GM18517 (cell line): ENCODE measurements around the gene GLT8D2.

ENCODE experiments used
- ATAC-seq: cut with Tn5 transposase; IDR thresholded peaks from one replicate; pipeline ENCODE4 v1.9.1; 2021; ENCODE audit warnings: mild to moderate bottlenecking, moderate library complexity; ENCODE audit not compliant: unreplicated experiment

The GLT8D2 gene, protein sequence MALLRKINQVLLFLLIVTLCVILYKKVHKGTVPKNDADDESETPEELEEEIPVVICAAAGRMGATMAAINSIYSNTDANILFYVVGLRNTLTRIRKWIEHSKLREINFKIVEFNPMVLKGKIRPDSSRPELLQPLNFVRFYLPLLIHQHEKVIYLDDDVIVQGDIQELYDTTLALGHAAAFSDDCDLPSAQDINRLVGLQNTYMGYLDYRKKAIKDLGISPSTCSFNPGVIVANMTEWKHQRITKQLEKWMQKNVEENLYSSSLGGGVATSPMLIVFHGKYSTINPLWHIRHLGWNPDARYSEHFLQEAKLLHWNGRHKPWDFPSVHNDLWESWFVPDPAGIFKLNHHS

DNA sequence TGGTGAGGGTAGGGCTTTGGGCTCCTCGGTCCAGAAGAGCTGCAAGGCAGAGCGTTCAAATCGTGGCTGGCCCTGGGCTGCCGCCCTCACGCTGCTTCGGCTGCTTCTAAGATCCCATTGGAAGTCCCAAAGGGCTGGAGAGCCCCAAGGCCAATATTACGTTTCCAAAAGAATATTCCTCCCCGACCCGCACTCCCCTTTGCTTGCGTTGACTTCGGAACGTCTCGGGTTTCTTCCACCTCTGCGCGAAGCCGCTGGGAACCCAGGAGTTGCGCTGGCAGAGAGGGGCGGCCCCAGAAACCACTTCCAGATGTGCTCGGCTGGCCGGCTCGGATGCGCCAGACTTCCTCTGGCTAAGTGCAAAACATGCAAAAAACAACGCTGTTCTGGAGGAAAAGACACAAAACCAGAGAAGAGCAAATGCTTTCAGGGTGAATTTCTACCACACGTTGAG, at the start of gene GLT8D2:
TSS of gene GLT8D2 (minus strand) at position 285 of the 454 bp plus-strand sequence. CDS start 30,539 bp downstream, outside the sequence.
- ATAC-seq: no peak

DNA sequence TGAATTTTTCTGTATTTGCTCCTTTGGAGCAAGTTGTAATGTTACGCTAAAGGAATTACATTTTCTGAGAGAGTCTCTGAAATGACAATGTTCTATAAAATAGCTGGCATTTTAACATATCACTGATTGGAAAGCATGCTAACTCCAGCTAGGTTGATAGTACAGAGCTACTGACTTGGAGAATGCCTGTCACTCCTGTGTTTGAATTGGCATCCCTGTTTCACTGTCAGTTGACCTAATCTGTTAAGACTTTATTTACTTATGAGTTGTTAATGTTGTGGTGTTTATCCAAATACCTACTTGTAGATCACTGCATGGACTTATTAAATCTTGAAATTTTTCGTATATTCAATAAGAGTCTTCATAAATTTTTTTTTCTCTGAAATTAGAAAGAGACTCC, 48.0 kb upstream of the GLT8D2 start:
- ATAC-seq: no peak

DNA sequence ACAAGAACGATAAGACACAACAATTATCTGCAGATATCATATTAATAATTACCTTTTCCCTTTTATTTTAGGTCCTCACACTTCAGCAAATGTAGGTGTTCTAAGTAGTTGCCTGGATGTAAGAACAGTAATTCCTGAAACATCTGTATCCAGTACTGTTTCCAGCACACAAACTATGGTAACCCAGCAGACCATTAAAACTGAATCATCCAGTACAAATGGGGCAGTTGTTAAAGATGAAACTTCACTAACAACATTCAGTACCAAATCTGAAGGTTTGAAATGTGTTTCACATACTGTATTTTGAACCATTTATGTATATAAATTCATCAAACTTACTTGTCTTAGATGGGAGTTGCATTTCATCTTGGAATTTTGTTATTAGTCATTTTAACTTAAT, 45.3 kb upstream of the GLT8D2 start:
- no peak for ATAC-seq

DNA sequence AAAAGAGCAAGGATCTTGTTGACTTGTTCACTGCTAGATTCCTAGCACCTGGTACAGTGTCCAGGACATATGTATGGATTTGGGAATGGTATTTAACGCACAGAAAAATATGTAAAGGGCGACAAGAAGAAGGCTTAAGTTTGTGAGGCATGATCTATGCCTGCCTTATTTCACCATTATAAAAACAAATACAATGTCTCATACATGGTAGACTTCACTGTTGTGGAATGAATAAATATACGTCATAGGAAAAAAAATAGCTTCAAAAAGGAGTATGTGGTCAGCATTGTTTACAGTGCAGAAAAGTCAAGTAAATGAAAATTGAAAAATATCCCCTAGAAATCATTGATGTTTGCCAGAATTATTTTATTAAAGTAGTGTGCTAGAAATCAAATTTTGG, 44.3 kb upstream of the GLT8D2 start:
- ATAC-seq: no peak

DNA sequence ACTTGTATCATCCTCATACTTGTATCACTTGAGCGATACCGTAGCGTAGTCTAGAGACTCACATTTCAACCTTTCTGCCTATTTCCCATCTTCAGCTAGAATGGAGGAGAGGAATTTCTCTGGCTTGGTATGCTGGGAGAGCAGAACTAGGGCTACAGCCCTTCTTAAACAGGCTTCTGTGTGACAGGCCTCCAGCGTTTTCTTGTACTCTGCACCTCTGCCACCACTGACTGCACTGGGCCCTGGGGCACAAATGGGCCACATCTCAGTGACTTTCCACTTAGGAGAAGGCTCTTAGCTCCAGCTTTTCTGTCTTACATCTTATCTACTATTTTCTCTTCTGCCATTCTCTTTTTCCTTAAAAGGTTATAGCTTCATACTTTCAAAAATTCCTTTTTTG, 41.1 kb upstream of the GLT8D2 start:
- ATAC-seq: no peak

DNA sequence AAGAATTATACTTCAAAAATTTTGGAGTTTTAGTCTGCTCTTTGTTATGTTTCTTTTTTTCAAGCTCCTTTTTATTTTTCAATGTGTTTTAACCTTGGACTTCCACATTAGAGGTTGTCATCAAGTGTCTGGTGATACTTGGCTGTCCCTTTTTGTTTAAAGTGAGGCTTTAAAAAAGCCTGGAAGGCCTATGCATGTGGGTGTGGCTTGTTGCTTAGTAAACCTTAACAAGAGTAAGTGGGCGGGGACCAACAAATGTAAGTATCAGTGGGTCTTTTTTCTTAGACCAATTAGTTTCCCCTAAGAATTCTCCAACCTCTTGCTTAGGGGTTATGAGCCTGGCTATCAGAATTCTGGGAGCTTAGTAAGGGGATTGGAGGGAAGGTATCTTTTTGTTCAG, 40.7 kb upstream of the GLT8D2 start:
- no peak for ATAC-seq

DNA sequence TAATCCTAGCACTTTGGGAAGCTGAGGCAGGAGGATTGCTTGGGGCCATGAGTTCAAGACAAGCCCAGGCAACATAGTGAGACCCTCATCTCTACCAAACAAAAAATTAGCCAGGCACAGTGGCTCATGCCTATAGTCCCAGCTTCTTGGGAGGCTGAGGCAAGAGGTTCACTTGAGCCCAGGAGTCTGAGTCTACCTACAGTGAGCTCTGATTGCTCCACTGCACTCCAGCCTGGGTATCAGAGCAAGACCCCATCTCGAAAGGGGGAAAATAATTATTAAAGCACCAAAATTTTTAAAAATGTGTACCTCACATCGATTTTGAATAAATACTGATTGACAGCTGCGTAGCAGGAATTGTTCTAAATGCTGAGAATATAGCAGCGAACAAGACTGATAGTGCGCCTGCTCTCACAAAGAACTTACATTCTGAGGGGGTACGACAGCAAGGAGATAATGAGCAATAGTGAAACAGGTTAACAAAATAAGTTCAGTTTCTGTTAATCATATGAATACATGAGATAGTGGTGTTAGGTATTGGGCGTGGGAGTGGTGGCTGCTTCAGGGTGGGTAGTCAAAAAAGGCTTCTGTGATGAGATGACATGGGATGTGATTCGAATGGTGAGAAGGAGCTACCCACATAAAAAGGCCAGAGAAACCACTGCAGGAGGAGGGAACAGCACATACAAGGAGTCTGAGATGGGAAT, 33.9 kb upstream of the GLT8D2 start:
- ATAC-seq: peak; percentile 92

DNA sequence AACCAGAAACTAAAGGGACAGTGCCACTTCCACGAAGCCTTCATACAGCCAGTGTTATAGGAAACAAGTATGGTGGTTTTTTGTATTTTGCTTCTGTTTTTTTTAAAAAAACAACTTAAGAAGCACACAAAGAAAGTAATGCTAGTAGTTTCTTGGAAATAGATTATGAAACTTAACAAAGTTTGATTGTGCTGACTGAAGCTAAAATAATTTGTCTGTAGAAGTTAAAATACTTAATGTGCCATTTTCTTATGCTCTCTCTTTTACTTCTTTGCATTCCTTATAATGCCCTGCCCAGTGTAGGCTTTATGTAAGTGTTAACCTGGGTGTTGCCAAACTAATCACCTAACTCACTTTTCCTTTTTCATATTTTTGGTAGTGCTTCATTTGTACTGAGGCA, 30.8 kb upstream of the GLT8D2 start:
- no peak for ATAC-seq

DNA sequence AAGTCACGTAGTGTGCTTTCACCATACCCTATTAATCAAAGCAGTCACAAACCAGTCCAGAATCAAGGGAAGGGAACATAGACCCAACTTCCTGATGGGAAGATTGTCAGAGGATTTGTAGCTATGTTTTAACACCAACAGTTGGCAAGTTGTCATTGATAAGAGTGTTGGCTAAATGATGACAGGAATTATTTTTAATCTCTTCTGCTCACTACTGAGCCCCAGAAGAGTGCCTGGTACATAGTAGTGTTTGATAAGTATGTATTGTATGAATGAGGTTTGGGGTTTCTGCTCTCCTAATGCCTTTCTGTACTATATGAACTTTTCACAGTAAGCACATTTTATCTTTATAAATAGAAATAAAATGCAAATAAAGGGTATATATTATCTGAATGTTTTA, 29.0 kb upstream of the GLT8D2 start:
- ATAC-seq: no peak

DNA sequence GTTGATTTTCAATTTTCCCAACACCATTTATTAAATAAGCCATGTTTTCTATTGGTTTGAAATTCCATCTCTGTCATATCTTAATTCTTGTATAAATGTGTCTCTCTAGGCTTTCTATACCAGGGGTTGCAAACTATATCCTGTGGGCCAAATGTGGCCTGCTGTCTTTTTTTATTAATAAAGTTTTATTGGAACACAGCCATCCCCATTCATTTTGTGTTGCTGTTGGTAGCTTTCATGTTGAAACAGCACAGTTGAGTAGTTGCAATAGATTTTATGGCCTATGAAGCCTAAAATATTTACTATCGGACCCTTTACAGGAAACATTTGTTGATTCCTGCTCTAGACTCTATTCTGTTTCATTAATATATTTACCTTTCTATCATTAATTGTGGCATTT, 23.7 kb upstream of the GLT8D2 start:
- no peak for ATAC-seq

DNA sequence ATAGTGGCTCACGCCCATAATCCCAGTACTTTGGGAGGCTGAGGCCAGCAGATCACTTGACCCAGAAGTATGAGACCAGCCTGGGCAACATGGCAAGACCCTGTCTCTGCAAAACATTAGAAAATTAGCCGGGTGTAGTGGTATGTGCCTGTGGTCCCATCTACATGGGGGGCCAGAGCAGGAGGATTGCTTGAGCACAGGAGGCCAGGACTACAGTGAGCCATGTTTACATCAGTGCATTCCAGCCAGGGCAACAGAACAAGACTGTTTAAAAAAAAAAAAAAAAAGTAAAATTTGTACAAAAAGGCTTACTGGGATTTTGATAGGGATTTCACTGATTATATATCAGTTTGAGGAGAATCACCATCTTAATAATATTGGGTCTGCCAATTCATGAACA, 22.1 kb upstream of the GLT8D2 start:
- no peak for ATAC-seq

DNA sequence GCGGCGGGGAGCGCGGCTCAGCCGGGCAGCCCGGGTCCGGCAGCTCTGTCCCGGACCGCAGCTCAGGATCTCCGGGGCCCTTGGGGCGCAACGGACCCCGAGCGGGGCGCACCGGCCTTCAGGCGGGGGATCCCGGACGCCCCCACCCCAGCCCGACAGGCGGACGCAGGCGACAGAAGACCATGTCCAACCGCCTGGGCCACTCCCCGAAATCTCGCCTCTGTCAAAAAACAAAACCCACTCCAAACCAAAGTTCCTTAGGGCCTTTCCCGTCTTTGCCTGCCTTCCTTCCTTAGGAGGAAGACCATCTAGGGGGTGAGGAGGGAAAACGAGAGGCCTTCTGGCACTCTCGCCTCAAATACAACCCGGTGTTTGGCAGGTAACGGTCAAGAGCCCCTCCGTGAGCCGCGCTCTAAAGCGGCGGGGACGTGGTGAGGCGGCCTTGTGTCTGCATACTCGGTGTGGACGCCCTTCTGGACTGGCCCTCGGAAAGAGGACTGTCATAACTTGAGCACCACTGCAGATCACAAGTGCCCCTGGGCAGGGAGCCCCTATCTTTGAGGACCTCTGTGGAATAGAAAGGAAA, 14.9 kb upstream of the GLT8D2 start:
- ATAC-seq: peak; percentile 28

DNA sequence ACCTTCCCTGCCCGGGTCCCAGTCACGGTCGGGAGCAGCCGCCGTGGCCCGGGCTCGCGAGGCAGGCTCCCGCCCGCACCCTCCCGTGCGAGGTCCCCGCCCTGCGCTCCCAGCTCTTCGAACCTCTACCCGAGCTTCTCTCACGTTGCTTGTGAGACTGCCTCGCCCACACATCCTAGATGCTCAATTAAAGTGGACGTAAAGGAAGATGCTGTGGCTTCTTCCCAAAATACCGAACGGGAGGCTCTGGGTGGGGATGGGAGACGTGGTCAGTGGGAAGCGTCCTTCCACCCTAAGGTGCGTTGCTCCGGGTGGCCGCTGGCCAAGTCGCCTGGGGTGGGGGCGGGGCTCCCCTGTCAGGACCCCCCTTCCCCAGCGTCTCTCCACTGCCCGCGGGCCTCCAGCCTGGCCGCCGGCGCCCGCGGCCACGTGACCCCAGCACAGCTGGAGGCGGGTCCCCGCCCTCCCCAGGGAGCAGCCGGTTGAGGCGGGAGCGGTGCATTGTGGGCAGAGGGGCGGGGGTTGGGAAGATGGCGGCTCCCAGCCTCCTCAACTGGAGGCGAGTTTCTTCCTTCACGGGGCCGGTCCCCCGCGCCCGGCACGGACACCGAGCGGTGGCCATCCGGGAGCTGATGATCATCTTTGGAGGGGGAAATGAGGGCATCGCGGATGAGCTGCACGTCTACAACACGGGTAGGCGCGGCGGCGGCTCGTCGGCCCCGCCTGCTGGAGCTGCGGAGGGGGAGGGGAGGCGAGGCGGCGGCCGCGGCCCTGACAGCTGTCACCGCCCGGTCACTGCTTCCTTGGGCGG, 14.2 kb upstream of the GLT8D2 start, which contains the start of gene HCFC2:
TSS of gene HCFC2 (plus strand) at position 501 of the 811 bp plus-strand sequence. CDS start at position 531, 30 bp downstream.
- peak; percentile 83 for ATAC-seq

DNA sequence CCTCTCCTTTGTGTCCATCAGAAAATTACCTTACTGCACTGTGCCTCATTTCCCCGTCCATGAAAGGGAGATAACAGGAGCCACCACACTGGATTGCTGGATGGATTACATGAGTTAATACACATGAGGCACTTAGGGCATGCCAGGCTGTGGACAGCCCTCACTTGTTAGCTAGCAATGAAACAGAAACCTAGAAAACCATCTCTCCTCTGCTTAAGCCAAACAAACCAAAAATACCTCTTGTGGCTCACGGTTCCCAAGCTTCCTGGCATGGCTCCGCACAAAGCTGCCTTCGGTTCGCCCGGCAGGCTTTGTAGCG, 13.7 kb upstream of the GLT8D2 start:
- peak; percentile 46 for ATAC-seq

DNA sequence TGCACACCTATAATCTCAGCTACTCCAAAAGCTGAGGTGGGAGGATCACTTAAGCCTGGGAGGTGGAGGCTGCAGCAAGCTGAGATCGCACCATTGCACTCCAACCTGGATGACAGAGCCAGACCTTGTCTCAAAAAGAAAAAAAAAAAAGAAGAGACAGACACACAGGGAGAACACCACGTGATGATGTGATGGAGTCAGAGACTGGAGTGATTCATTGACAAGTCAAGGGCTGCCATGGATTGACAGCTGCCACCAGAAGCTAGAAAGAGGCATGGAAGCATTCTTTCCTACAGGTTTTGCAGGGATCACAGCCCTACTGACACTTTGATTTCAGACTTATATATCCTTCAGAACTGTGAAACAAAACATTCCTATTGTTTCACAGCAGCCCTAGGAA, 10.8 kb upstream of the GLT8D2 start:
- ATAC-seq: no peak

DNA sequence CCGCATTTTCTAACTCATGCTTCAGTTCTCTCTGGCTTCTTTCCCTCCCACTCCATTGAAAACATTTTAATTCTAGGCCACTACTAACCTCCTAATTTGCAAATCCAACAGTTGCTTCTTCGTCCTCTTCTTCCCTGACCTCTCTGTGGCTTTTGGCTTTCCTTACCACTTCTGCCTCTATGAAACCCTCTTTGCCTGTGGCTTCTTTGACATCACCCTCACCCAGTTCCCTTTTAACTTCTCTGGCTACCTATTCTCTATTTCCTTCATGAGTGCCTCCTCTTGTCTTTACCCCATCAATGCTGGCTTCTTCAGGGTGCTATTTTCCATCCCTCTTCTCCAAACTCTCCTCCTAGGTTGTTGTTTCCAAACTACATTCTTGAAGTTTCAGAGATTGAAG, 10.0 kb upstream of the GLT8D2 start:
- no peak for ATAC-seq

DNA sequence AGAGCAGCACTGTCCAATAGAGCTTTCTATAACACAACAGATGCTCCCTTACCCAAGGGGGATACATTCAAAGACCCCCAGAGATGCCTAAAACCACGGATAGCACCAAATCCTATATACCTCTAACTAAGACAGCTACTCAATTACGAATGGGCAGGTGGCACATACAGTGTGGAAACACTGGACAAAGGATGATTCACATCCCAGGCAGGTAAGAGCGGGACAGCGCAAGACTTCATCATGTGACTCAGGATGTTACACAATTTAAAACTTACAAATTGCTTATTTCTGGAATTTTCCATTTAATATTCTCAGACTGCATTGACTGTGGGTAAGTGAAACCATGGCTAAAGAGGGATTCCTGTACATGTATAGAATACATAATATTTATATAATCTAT, 8.8 kb upstream of the GLT8D2 start:
- ATAC-seq: no peak

DNA sequence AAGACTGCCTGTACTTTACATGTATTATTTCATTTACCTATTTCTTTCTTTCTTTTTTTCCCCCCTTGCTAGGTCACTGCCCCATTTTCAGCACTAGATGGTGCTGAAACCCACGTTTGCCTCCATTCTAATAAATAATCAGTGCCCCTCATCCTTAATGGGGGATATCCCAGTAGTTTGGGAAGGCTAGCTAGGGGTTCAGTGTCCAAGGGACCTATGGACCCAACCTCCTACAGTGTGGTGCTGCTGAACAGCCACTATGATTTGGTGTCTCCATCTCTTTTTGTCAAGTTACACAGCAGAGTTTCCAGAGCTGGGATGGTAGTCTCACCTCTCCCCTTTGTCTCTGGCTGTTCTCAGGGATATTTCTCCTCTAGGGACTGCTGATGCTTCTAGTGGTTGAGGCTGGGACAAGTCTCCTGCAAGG, 7.8 kb upstream of the GLT8D2 start:
- ATAC-seq: no peak

DNA sequence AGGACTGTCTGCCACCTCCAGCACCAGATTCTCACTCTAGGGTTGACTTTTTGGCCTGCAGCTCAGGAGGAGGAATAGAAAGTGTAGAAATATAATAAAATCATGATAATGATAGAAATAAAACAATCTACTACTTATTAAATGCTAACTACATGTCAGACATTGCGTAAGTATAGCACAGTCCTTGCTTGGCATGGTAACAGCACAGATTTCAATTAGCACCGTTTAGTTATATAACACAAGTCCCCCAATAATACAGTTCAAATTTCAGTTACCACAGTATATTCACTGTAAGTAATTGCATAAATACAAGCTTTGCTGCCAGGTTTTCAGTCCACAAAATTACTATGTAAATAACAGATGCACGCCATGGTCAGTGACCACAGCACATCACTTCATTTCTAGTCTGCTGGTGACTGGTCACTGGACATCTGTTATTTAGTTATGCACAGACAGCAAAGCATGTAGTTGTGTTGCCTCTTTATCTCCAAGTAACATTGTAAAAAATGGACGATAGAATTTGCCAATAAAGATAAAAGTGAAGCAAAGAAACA, 6.5 kb upstream of the GLT8D2 start:
- no peak for ATAC-seq

DNA sequence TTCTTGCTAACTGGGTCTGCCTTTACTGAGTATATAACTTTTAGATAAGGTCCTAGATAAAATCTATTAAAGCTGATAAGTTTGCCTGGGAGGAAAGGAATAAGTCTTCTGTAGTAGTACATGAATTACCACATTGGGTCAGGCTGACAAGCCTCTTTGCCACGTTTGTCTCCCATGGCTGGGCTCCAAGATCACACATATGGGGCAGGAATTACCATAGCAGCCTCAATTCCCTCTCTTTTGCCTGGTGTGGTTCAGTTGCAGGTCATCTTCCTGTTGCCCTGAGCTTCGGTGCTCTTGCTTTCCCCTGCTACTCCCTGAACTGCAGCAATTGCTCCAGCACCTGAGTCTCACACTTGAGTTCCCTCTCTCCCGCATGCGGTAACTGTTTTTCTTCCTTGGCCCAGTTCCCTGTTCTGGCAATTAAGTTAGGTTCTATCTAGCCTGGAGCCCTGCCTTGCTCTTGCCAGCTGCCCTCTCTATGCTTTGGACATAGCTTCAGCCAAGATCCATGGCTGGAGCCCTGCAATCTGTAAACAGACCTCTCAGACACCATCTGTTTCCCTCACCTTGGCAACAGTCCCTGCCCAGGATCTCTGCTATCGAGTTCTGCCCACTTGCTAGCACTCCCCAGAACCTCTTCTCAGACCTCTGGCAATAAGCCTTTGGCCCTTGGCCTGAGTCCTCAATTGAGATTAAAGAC, 5.8 kb upstream of the GLT8D2 start:
- no peak for ATAC-seq
